Neural cell (in vitro differentiated cells): Measurements from ENCODE around the gene ANKRD62.

Source experiments
- CTCF ChIP-seq: fragments of 450-650 bp; IDR thresholded peaks from 2 replicates; pipeline ENCODE4 v1.5.1; 2014; ENCODE audit warnings: antibody characterized with exemption, mild to moderate bottlenecking, moderate library complexity; ENCODE audit not compliant: poor library complexity, severe bottlenecking
- EZH2 ChIP-seq: fragments of 200-600, 300-800 bp; shearing (Covaris generic), sonication (generic); IDR thresholded peaks from 2 replicates; pipeline ENCODE4 v1.6.1; 2014; ENCODE audit warnings: antibody characterized with exemption, low read length, borderline replicate concordance, mild to moderate bottlenecking; ENCODE audit not compliant: insufficient read depth, poor library complexity, severe bottlenecking
- RAD21 ChIP-seq: fragments of 450-650 bp; conservative IDR thresholded peaks from 2 replicates; pipeline ENCODE4 v1.6.1; 2014; ENCODE audit warnings: antibody characterized with exemption, mild to moderate bottlenecking, moderate library complexity
- REST ChIP-seq: IDR thresholded peaks from 2 replicates; pipeline ENCODE4 v1.6.1; 2012; ENCODE audit warnings: borderline replicate concordance

GRCh38 chr18:12098374-12098773 lies 4.7 kb downstream of the ANKRD62 start:
- TF ChIP-seq CTCF (no peak), EZH2 (no peak), RAD21 (no peak), REST (no peak)
